ENCODE data around the gene THAP12.

Gene THAP12

GRCh38 chr11:76380159-76380976 lies 564 bp downstream of the THAP12 start:
- Histone ChIP-seq H3K4me3 (ENCODE audit: severe bottlenecking) (peak overlapping the region; percentile 69), H3K9me3 (ENCODE audit: severe bottlenecking) (no peaks in the 10 kb centered on the region), H3K27me3 (ENCODE audit: insufficient read depth, poor library complexity, severe bottlenecking) (no peaks in the 10 kb centered on the region), H3K4me1 (ENCODE audit: insufficient read depth, poor library complexity, severe bottlenecking) (peaks cover 8% of the 10 kb centered on the region), H3K36me3 (ENCODE audit: low read depth) (no peaks in the 10 kb centered on the region), H3K27ac (ENCODE audit: poor library complexity, severe bottlenecking) (peak overlapping the region; percentile 65)
- TF ChIP-seq, protein P1, sequence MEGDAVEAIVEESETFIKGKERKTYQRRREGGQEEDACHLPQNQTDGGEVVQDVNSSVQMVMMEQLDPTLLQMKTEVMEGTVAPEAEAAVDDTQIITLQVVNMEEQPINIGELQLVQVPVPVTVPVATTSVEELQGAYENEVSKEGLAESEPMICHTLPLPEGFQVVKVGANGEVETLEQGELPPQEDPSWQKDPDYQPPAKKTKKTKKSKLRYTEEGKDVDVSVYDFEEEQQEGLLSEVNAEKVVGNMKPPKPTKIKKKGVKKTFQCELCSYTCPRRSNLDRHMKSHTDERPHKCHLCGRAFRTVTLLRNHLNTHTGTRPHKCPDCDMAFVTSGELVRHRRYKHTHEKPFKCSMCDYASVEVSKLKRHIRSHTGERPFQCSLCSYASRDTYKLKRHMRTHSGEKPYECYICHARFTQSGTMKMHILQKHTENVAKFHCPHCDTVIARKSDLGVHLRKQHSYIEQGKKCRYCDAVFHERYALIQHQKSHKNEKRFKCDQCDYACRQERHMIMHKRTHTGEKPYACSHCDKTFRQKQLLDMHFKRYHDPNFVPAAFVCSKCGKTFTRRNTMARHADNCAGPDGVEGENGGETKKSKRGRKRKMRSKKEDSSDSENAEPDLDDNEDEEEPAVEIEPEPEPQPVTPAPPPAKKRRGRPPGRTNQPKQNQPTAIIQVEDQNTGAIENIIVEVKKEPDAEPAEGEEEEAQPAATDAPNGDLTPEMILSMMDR (IDR thresholded peaks at IDR 0.05; ENCODE audit: poor library complexity, severe bottlenecking), result no peak
- DNase-seq (ENCODE audit: low spot score) (no peak), ATAC-seq (ENCODE audit: low read depth) (peak; percentile 6; the same call in 2 of the 3 replicates)

GRCh38 chr11:76379807-76380158 lies 1.1 kb downstream of the THAP12 start:
- peak overlapping the region; percentile 69 for H3K4me3 ChIP-seq (ENCODE audit: severe bottlenecking)
- H3K36me3 ChIP-seq (ENCODE audit: low read depth), result no peaks in the 10 kb centered on the region
- no peaks in the 10 kb centered on the region for H3K27me3 ChIP-seq (ENCODE audit: insufficient read depth, poor library complexity, severe bottlenecking)
- DNase-seq (ENCODE audit: low spot score) (no peak), ATAC-seq (ENCODE audit: low read depth) (no peak)
- H3K4me1 ChIP-seq (ENCODE audit: insufficient read depth, poor library complexity, severe bottlenecking), result peaks cover 8% of the 10 kb centered on the region
- TF ChIP-seq, protein P1 (IDR thresholded peaks at IDR 0.05; ENCODE audit: poor library complexity, severe bottlenecking), result no peak
- H3K27ac ChIP-seq (ENCODE audit: poor library complexity, severe bottlenecking), result peak overlapping the region; percentile 65
- H3K9me3 ChIP-seq (ENCODE audit: severe bottlenecking), result no peaks in the 10 kb centered on the region

DNA sequence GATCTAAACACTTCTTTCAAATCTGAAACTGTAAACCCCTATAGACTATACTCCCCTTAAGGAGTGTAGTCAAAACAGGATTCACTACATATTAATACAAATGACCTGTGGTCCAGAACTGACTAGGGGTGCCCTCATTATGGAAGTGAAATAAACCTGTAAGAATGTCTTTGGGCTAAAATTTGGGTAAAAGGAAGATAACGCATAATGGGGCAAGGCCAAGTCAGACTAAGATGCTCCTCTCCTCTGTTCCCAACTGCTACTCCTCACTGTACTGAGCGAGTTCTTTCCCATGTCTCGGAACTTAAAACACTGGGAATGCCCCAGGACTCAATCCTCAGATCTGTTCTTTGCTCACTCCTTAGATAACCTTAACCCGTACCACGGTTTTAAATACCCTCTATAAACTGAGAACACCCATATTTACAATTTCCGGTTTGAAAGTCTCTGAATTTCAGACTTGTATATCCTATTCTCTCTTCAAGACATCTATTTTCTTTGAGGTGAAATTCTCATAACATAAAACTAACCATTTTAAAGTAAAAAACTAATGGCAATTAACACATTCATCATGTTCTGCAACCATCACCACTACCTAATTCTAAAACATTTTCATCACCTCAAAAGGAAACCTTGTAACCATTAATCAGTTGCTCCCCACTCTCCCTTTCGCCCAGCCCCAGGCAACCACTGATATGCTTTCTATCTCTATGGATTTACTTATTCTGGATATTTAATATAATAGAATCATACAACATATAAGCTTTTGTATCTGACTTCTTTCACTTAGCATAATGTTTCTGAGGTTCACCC lies 4.0 kb downstream of the THAP12 start:
- no peaks in the 10 kb centered on the region for H3K9me3 ChIP-seq (ENCODE audit: severe bottlenecking)
- peaks cover 8% of the 10 kb centered on the region for H3K4me1 ChIP-seq (ENCODE audit: insufficient read depth, poor library complexity, severe bottlenecking)
- H3K27me3 ChIP-seq (ENCODE audit: insufficient read depth, poor library complexity, severe bottlenecking), result no peaks in the 10 kb centered on the region
- no peak overlapping the region for H3K27ac ChIP-seq (ENCODE audit: poor library complexity, severe bottlenecking)
- TF ChIP-seq, protein P1 (IDR thresholded peaks at IDR 0.05; ENCODE audit: poor library complexity, severe bottlenecking), result no peak
- no peak overlapping the region for H3K4me3 ChIP-seq (ENCODE audit: severe bottlenecking)
- DNase-seq (ENCODE audit: low spot score), result no peak
- ATAC-seq (ENCODE audit: low read depth), result no peak
- H3K36me3 ChIP-seq (ENCODE audit: low read depth), result no peaks in the 10 kb centered on the region

DNA sequence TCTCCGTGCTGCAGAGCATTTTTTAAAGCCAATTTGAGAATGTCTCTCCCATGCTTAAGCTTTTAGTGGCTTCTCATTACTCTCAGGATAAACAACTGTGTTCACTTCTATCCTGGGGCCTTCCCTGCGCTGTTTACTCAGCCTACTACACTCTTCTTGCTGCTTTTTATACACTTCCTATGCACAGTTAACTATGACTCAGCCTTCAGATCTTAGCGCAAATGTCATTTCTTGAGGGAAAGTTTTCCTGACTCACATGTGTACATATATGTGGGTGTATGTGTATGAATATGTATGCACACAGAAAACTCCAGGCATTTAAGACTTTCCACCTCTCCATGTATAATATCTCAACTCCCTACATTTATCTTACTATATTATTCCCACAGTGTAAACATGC lies 9.8 kb downstream of the THAP12 start:
- no peak for DNase-seq (ENCODE audit: low spot score)

More for the DNA sequence above, 9.8 kb downstream of the THAP12 start:
- ATAC-seq (ENCODE audit: low read depth), result peak; percentile 98
- Histone ChIP-seq H3K4me3 (ENCODE audit: severe bottlenecking) (no peak overlapping the region), H3K36me3 (ENCODE audit: low read depth) (no peaks in the 10 kb centered on the region), H3K27ac (ENCODE audit: poor library complexity, severe bottlenecking) (peak overlapping the region; percentile 13), H3K4me1 (ENCODE audit: insufficient read depth, poor library complexity, severe bottlenecking) (peaks cover 8% of the 10 kb centered on the region), H3K9me3 (ENCODE audit: severe bottlenecking) (no peaks in the 10 kb centered on the region), H3K27me3 (ENCODE audit: insufficient read depth, poor library complexity, severe bottlenecking) (no peaks in the 10 kb centered on the region)
- TF ChIP-seq, protein P1 (IDR thresholded peaks at IDR 0.05; ENCODE audit: poor library complexity, severe bottlenecking), result no peak
